Vagina (tissue), 2 donors: ENCODE results near the gene BRINP3.

ENCODE experiments used
- POLR2A ChIP-seq, 2 donors: fragments of 450-650 bp; IDR thresholded peaks; one replicate each; pipeline ENCODE4 v1.6.1; 2017; ENCODE audit warnings: antibody characterized with exemption in 2 of 2, mild to moderate bottlenecking in 2 of 2, moderate library complexity in 2 of 2
- TF ChIP-seq, protein P1 (sequence below), 3 experiments: fragments of 450-650 bp in 2 of 3; fragments of 200-600 bp in 1 of 3; sonication (generic) in 1 of 3; IDR thresholded peaks; one replicate each; pipeline ENCODE4 v1.5.1; 2017 to 2019; ENCODE audit warnings: antibody characterized with exemption in 3 of 3, mild to moderate bottlenecking in 2 of 3, moderate library complexity in 2 of 3

DNA sequence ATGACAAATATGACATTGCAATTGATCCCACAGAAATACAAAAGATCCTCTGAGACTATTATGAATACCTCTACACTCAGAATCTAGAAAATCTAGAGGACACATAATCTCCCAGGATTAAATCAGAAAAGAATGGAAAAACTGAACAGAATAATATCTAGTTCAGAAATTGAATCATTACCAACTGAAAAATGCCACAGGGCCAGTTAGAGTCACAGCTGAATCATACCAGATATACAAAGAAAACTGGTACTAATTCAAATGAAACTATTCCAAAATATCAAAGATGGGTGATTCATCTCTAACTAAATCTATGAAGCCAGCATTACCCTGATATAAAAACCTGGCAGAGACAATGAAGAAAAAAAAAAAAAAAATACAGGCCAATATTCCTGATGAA is 149.3 kb downstream of the BRINP3 start:
- no peak for TF ChIP-seq POLR2A (IDR thresholded peaks at IDR 0.05)
- TF ChIP-seq, protein P1, sequence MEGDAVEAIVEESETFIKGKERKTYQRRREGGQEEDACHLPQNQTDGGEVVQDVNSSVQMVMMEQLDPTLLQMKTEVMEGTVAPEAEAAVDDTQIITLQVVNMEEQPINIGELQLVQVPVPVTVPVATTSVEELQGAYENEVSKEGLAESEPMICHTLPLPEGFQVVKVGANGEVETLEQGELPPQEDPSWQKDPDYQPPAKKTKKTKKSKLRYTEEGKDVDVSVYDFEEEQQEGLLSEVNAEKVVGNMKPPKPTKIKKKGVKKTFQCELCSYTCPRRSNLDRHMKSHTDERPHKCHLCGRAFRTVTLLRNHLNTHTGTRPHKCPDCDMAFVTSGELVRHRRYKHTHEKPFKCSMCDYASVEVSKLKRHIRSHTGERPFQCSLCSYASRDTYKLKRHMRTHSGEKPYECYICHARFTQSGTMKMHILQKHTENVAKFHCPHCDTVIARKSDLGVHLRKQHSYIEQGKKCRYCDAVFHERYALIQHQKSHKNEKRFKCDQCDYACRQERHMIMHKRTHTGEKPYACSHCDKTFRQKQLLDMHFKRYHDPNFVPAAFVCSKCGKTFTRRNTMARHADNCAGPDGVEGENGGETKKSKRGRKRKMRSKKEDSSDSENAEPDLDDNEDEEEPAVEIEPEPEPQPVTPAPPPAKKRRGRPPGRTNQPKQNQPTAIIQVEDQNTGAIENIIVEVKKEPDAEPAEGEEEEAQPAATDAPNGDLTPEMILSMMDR (IDR thresholded peaks at IDR 0.05) = no peak
